PC-3 (cell line): Measurements from ENCODE around the gene CUL2. TPM values are rescaled to one million over a fixed set of nuclear protein-coding genes. Genes with fewer than 3 reads are reported as not detected.

Source experiments
- ATAC-seq: fragments of 200-7000 bp; cut with Tn5 transposase; 2 replicates; pipeline ENCODE4 v1.9.1; 2020; ENCODE audit warnings: mild to moderate bottlenecking, moderate library complexity
- BruUV-seq: library from RNA; stranded (reverse); fragments of 400-500 nt; replicated peaks from 2 replicates; lab custom pipeline; 2021; lab: Mats Ljungman, UMichigan
- CTCF ChIA-PET: fragments of 300-600 bp; sonication (Branson Sonifier 250); formaldehyde crosslinking; loops from one replicate; lab custom pipeline; 2022; ENCODE audit warnings: antibody characterized with exemption; lab: Charles Lee
- POLR2A ChIA-PET: fragments of 300-600 bp; sonication (Branson Sonifier 250); formaldehyde crosslinking; loops from one replicate; lab custom pipeline; 2022; ENCODE audit warnings: antibody characterized with exemption; ENCODE audit not compliant: unreplicated experiment; lab: Charles Lee
- DNase-seq: peaks from one replicate; pipeline ENCODE4 v3.0.0-alpha.2; 2015
- H2AFZ ChIP-seq: fragments of 300-600 bp; sonication (generic); 2 replicates; pipeline ENCODE4 v1.6.0; 2016; ENCODE audit warnings: antibody characterized with exemption, low read length
- H3F3A ChIP-seq: fragments of 300-600 bp; sonication (generic); one replicate; pipeline ENCODE4 v1.6.0; 2017; ENCODE audit warnings: antibody characterized with exemption, low read length, control low read depth, mild to moderate bottlenecking; ENCODE audit not compliant: unreplicated experiment
- H3K27ac ChIP-seq: fragments of 300-600 bp; sonication (generic); 2 replicates; pipeline ENCODE4 v1.5.1; 2016; ENCODE audit warnings: mild to moderate bottlenecking, low read length
- H3K27me3 ChIP-seq: fragments of 300-600 bp; sonication (generic); 2 replicates; pipeline ENCODE4 v1.6.1; 2016; ENCODE audit warnings: low read length, mixed read lengths
- H3K36me3 ChIP-seq: fragments of 300-600 bp; sonication (generic); 2 replicates; pipeline ENCODE4 v1.6.1; 2016; ENCODE audit warnings: low read depth, mixed run types, low read length, mixed read lengths
- H3K4me1 ChIP-seq: fragments of 300-600 bp; sonication (generic); 2 replicates; pipeline ENCODE4 v1.5.1; 2016; ENCODE audit warnings: low read length; ENCODE audit not compliant: insufficient read depth
- H3K4me2 ChIP-seq: fragments of 300-600 bp; sonication (generic); 2 replicates; pipeline ENCODE4 v1.6.0; 2016; ENCODE audit warnings: low read length
- H3K4me3 ChIP-seq: fragments of 300-600 bp; sonication (generic); 2 replicates; pipeline ENCODE4 v1.5.1; 2016; ENCODE audit warnings: mild to moderate bottlenecking, low read length, mixed read lengths
- H3K79me2 ChIP-seq: fragments of 300-600 bp; sonication (generic); 2 replicates; pipeline ENCODE4 v1.6.1; 2017; ENCODE audit warnings: low read length, mixed read lengths
- H3K9ac ChIP-seq: fragments of 300-600 bp; sonication (generic); 2 replicates; pipeline ENCODE4 v1.6.0; 2016; ENCODE audit warnings: mild to moderate bottlenecking, low read length
- H3K9me2 ChIP-seq: fragments of 300-600 bp; sonication (generic); replicated peaks from 2 replicates; pipeline ENCODE4 v1.6.1; 2016; ENCODE audit warnings: mixed run types, low read length, mixed read lengths
- H3K9me3 ChIP-seq: fragments of 300-600 bp; sonication (generic); 2 replicates; pipeline ENCODE4 v1.6.1; 2016; ENCODE audit warnings: low read length, mixed read lengths
- H4K20me1 ChIP-seq: fragments of 300-600 bp; sonication (generic); 2 replicates; pipeline ENCODE4 v1.6.1; 2016; ENCODE audit warnings: low read length, mixed read lengths
- CTCF ChIP-seq: fragments of 300-600 bp; sonication (generic); conservative IDR thresholded peaks from 2 replicates; pipeline ENCODE4 v1.5.1; 2017; ENCODE audit warnings: antibody characterized with exemption, low read depth, mild to moderate bottlenecking, low read length
- EZH2 ChIP-seq: fragments of 300-600 bp; sonication (generic); IDR thresholded peaks from one replicate; pipeline ENCODE4 v1.6.1; 2017; ENCODE audit warnings: antibody characterized with exemption, mild to moderate bottlenecking, low read length; ENCODE audit not compliant: unreplicated experiment
- EZH2phosphoT487 ChIP-seq: fragments of 300-600 bp; sonication (generic); IDR thresholded peaks from 2 replicates; pipeline ENCODE4 v1.6.1; 2018; ENCODE audit warnings: mild to moderate bottlenecking, antibody characterized with exemption, low read length, borderline replicate concordance
- intact Hi-C: fragments of 100-400 bp; cut with micrococcal nuclease; formaldehyde crosslinking; loops from 2 replicates; pipeline ENCODE4 v1.9.0; 2023
- total RNA-seq: library from RNA; depleted of rRNA; stranded (reverse); fragments of >200 nt; gene quantifications from 2 replicates; pipeline ENCODE4 v1.2.3, GENCODE V29; 2014

Gene CUL2
- total RNA-seq, 1 experiment from 2014 or later = 129 TPM

DNA sequence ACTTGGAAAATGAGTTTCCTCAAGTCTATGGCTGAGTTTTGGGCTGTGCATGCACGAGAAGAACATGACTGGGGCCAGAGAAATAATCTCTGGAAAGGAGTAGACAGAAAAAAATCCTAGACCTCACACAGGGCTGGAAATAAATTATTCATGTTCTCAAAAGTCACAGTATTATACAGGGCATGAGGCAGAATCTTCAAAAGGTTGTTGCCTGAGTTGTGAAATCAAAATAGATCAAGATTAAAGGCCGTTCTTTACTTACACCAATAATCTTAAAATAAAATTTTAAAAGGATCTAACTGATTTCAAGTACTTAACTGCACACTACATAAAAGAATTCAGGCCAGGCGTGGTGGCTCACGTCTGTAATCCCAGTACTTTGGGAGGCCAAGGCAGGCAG lies 22.4 kb upstream of the CUL2 start:
- H3K4me1 ChIP-seq = no peaks in the 10 kb centered on the region
- intact Hi-C loops = no loop called here
- no peak overlapping the region for H3K9ac ChIP-seq
- H3K4me2 ChIP-seq = no peak overlapping the region
- POLR2A ChIA-PET = interaction anchor here (0.6 kb wide), 1 partner anchor 236 kb away, joined by 4 read pairs; no protein-coding TSS in a partner anchor
- H3K27me3 ChIP-seq = no peaks in the 10 kb centered on the region
- no peak for ATAC-seq
- H4K20me1 ChIP-seq = no peaks in the 10 kb centered on the region
- no peak overlapping the region for H3K4me3 ChIP-seq
- no peaks in the 10 kb centered on the region for H3F3A ChIP-seq
- H2AFZ ChIP-seq = 0 out of 2 replicates have a peak overlapping the region, but pooled peaks have one; percentile 2
- DNase-seq = no peak
- H3K9me3 ChIP-seq = no peaks in the 10 kb centered on the region
- BruUV-seq = no TSS peak
- H3K79me2 ChIP-seq = no peaks in the 10 kb centered on the region
- no peaks in the 10 kb centered on the region for H3K9me2 ChIP-seq
- TF ChIP-seq EZH2phosphoT487 (no peak), EZH2 (no peak), CTCF (no peak)
- CTCF ChIA-PET = no interaction called here
- H3K27ac ChIP-seq = no peak overlapping the region
- H3K36me3 ChIP-seq = no peaks in the 10 kb centered on the region

- Histone ChIP-seq H3K4me1 (no peaks in the 10 kb centered on the region), H2AFZ (no peak overlapping the region), H3F3A (no peaks in the 10 kb centered on the region), H3K9ac (no peak overlapping the region), H3K36me3 (no peaks in the 10 kb centered on the region), H3K79me2 (no peaks in the 10 kb centered on the region), H3K27ac (no peak overlapping the region), H3K27me3 (no peaks in the 10 kb centered on the region), H4K20me1 (no peaks in the 10 kb centered on the region), H3K4me3 (no peak overlapping the region), H3K9me3 (no peaks in the 10 kb centered on the region), H3K9me2 (no peaks in the 10 kb centered on the region), H3K4me2 (no peak overlapping the region)
- BruUV-seq = no TSS peak
- ATAC-seq (no peak), DNase-seq (no peak)
- intact Hi-C loops = no loop called here
- CTCF ChIA-PET = interaction anchor here (0.6 kb wide), 1 partner anchor 1976 kb away, joined by 6 read pairs; no protein-coding TSS in a partner anchor
- POLR2A ChIA-PET = no interaction called here
- TF ChIP-seq CTCF (no peak), EZH2phosphoT487 (no peak), EZH2 (no peak)
These were observed 13.7 kb upstream of the CUL2 start for GRCh38 chr10:35103882-35104281.

- ChIA-PET CTCF (interaction anchor here (0.7 kb wide), 1 partner anchor 333 kb away, joined by 4 read pairs; no protein-coding TSS in a partner anchor), POLR2A (interaction anchor here (0.7 kb wide), 1 partner anchor 120 kb away, joined by 3 read pairs; no protein-coding TSS in a partner anchor)
- H4K20me1 ChIP-seq = no peaks in the 10 kb centered on the region
- intact Hi-C loops = no loop called here
- H3K27me3 ChIP-seq = no peaks in the 10 kb centered on the region
- no peak overlapping the region for H3K4me2 ChIP-seq
- peaks cover 8% of the 10 kb centered on the region for H3K9me3 ChIP-seq
- no peaks in the 10 kb centered on the region for H3K9me2 ChIP-seq
- H3K27ac ChIP-seq = no peak overlapping the region
- H3K9ac ChIP-seq = no peak overlapping the region
- DNase-seq (no peak), ATAC-seq (no peak)
- no peak for TF ChIP-seq CTCF
- no peak for TF ChIP-seq EZH2
- TF ChIP-seq EZH2phosphoT487 = no peak
- no peaks in the 10 kb centered on the region for H3F3A ChIP-seq
- H3K4me3 ChIP-seq = no peak overlapping the region
- no TSS peak for BruUV-seq
- H2AFZ ChIP-seq = no peak overlapping the region
- no peaks in the 10 kb centered on the region for H3K4me1 ChIP-seq
- H3K79me2 ChIP-seq = no peaks in the 10 kb centered on the region
- no peaks in the 10 kb centered on the region for H3K36me3 ChIP-seq
These were observed 7.4 kb upstream of the CUL2 start for GRCh38 chr10:35097510-35097909.
